Prostate gland (tissue), 2 donors: Measurements from ENCODE around the gene GDPD5. TPM values are rescaled to one million over a fixed set of nuclear protein-coding genes. Genes with fewer than 3 reads are reported as not detected.

Experiments used
- DNase-seq: peaks from one replicate; pipeline ENCODE4 v3.0.0-alpha.2; 2019; ENCODE audit warnings: low spot score
- H3K27ac ChIP-seq, 2 donors: fragments of 200-600 bp; sonication (generic); 2 replicates each; pipeline ENCODE4 v1.5.1; 2017 to 2019
- H3K27me3 ChIP-seq: fragments of 200-600 bp; sonication (generic); replicated peaks from 2 replicates; pipeline ENCODE4 v1.5.1; 2019; ENCODE audit not compliant: insufficient read depth
- H3K36me3 ChIP-seq, 2 donors: fragments of 200-600 bp; sonication (generic); 1 replicate in 1 of 2; 2 replicates in 1 of 2; pipeline versions ENCODE4 v1.5.1 to v1.8.1; 2017 to 2019
- H3K4me1 ChIP-seq: fragments of 200-600 bp; sonication (generic); replicated peaks from 2 replicates; pipeline ENCODE4 v1.5.1; 2019
- H3K4me3 ChIP-seq, 2 donors: fragments of 200-600 bp; sonication (generic); 2 replicates each; pipeline ENCODE4 v1.5.1; 2017 to 2019
- H3K9me3 ChIP-seq: fragments of 200-600 bp; sonication (generic); 2 replicates; pipeline ENCODE4 v1.5.1; 2017
- POLR2A ChIP-seq: fragments of 450-650 bp; IDR thresholded peaks from one replicate; pipeline ENCODE4 v1.6.1; 2016; ENCODE audit warnings: antibody characterized with exemption, mild to moderate bottlenecking
- POLR2AphosphoS5 ChIP-seq: sonication (generic); formaldehyde crosslinking; IDR thresholded peaks from one replicate; pipeline ENCODE4 v1.6.1; 2017; ENCODE audit warnings: antibody characterized with exemption
- WGBS: methylation state at CpG from one replicate; pipeline ENCODE4 v1.1.5; 2018; 5-methylcytosine and 5-hydroxymethylcytosine counted together
- intact Hi-C: fragments of 100-400 bp; cut with DNase I; formaldehyde crosslinking; loops from one replicate; pipeline ENCODE4 v1.14.2; 2022
- total RNA-seq, 2 donors: library from RNA; depleted of rRNA; stranded (reverse); fragments of >200 nt; gene quantifications; one replicate each; pipeline ENCODE4 v1.1.0, GENCODE V29; 2016
- TF ChIP-seq, protein P1 (sequence below), 4 experiments: fragments of 200-600 bp in 2 of 4; fragments of 450-650 bp in 2 of 4; sonication (generic) in 2 of 4; IDR thresholded peaks; 1 replicate in 3 of 4; 2 replicates in 1 of 4; pipeline ENCODE4 v1.5.1; 2016 to 2019; ENCODE audit warnings: antibody characterized with exemption in 4 of 4, mild to moderate bottlenecking in 2 of 4, moderate library complexity in 2 of 4

Gene GDPD5
- total RNA-seq, 2 donors from 2014 or later: 1.7 to 14.6 TPM

DNA sequence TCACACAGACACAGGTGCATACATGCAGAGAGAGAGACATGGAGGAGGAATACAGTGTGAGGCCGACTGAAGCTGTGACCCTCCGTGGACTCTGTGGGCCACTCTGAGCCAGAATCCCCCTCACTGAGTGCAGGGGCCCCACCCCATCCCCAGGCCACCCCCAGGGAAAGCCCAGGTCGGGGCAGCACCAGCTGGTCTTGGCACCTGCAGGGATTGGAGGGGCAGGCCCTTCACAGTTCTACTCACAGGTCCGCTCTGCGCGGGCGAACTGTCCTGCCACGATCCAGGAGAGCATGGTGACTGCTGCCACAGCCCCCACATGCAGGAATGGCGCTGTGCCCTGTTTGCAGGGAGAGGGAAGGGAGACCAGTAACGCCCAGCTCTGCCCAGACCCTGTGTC, 76.5 kb downstream of the GDPD5 start:
- no peak overlapping the region for H3K27ac ChIP-seq
- WGBS: 81% methylated on average over 10 of the region's 10 CpGs
- H3K36me3 ChIP-seq: no peaks in the 10 kb centered on the region
- H3K4me1 ChIP-seq: no peaks in the 10 kb centered on the region
- DNase-seq: no peak
- intact Hi-C loops: no loop called here
- no peak for TF ChIP-seq POLR2AphosphoS5
- TF ChIP-seq, protein P1, sequence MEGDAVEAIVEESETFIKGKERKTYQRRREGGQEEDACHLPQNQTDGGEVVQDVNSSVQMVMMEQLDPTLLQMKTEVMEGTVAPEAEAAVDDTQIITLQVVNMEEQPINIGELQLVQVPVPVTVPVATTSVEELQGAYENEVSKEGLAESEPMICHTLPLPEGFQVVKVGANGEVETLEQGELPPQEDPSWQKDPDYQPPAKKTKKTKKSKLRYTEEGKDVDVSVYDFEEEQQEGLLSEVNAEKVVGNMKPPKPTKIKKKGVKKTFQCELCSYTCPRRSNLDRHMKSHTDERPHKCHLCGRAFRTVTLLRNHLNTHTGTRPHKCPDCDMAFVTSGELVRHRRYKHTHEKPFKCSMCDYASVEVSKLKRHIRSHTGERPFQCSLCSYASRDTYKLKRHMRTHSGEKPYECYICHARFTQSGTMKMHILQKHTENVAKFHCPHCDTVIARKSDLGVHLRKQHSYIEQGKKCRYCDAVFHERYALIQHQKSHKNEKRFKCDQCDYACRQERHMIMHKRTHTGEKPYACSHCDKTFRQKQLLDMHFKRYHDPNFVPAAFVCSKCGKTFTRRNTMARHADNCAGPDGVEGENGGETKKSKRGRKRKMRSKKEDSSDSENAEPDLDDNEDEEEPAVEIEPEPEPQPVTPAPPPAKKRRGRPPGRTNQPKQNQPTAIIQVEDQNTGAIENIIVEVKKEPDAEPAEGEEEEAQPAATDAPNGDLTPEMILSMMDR (IDR thresholded peaks at IDR 0.05): no peak
- TF ChIP-seq POLR2A: no peak
- no peak overlapping the region for H3K4me3 ChIP-seq
- H3K27me3 ChIP-seq: no peaks in the 10 kb centered on the region
- H3K9me3 ChIP-seq: no peaks in the 10 kb centered on the region

DNA sequence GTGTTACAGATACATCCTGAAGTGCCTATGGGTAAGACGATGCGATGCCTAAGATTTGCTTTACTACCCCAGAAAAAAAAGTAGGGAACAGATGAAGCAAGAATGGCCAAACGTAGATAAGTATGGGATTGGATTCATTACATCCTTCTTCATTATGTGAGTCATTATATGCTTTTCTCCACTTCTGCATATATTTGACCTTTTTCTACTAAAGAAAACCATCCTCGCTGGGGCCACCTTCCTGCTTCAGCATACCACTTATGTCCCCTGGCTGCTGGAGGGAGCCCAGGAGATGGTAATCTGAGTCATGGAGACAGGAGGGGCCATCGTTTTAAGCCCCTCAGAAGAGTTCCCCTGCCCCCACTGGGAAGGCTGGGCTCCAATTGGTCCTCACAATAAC, 78.3 kb downstream of the GDPD5 start:
- no peaks in the 10 kb centered on the region for H3K4me1 ChIP-seq
- H3K4me3 ChIP-seq: no peak overlapping the region
- 68% methylated on average over 5 of the region's 5 CpGs for WGBS
- H3K36me3 ChIP-seq: no peaks in the 10 kb centered on the region
- DNase-seq: no peak
- no peak overlapping the region for H3K27ac ChIP-seq
- H3K27me3 ChIP-seq: no peaks in the 10 kb centered on the region
- H3K9me3 ChIP-seq: no peaks in the 10 kb centered on the region
- TF ChIP-seq POLR2AphosphoS5 (no peak), POLR2A (no peak)
- TF ChIP-seq, protein P1 (IDR thresholded peaks at IDR 0.05): no peak
- intact Hi-C loops: no loop called here

DNA sequence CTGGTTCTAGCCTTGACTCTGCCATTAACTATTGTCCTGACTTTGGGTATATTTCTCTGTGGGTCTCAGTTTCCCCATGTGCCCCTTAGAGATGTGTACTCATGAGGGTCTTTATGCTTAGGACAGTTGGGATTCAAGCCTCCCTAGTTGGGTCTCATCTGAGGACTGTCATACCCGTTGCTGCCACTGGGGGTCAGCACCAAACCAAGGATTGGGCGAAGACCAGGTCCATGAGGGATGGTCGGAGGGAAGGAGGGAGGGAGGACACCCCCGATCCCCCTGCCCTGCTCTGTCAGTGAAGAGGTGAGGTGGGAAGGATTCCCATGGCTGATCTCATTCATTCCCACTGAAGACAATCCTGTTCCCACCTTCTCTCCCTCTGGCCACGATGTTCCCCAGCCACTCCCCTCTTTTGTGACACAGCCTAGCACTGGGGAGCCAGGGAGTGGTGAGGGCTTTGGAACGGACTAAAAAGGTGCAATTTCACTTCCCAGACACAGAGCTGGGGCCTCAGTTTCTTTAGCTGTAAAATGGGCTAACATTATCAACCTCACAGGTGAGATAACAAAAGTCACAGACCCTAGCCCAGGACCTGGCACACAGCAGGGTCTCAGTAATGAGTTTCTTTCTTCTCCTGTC, 80.3 kb downstream of the GDPD5 start:
- no peaks in the 10 kb centered on the region for H3K9me3 ChIP-seq
- H3K36me3 ChIP-seq: no peaks in the 10 kb centered on the region
- no peaks in the 10 kb centered on the region for H3K27me3 ChIP-seq
- H3K4me3 ChIP-seq: no peak overlapping the region
- peak; percentile 64 for DNase-seq
- no peak overlapping the region for H3K27ac ChIP-seq
- TF ChIP-seq, protein P1 (IDR thresholded peaks at IDR 0.05): peak; percentile 95 to 98 (median 96)
- TF ChIP-seq POLR2A (no peak), POLR2AphosphoS5 (no peak)
- intact Hi-C loops: loop anchor here (1.0 to 2.0 kb wide), 2 partner anchors 37 to 87 kb away; no protein-coding TSS in a partner anchor
- WGBS: 6% methylated on average over 6 of the region's 6 CpGs
- H3K4me1 ChIP-seq: no peaks in the 10 kb centered on the region

DNA sequence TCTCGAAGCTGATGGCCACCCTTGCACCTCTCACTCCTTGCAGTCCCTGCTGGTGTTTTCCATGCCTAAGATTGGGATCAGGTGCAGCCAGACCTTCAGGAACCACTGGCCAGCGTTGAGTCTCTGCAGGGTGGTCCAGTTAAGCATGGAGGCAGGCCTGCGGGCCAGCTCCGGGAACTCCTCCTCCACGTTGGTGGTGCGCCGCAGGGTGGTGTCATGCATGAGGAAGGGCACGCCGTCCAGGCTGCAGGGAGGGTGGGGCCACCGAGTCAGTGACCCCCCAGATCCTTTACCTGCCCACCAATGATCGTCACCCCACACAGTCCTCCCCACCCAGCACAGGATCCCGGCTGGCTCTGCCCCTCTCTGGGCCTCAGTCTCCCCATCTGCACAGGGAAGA, 82.7 kb downstream of the GDPD5 start:
- H3K27ac ChIP-seq: no peak overlapping the region
- 81% methylated on average over 12 of the region's 12 CpGs for WGBS
- no peaks in the 10 kb centered on the region for H3K9me3 ChIP-seq
- H3K27me3 ChIP-seq: no peaks in the 10 kb centered on the region
- DNase-seq: no peak
- no peak overlapping the region for H3K4me3 ChIP-seq
- no peaks in the 10 kb centered on the region for H3K4me1 ChIP-seq
- TF ChIP-seq POLR2AphosphoS5 (no peak), POLR2A (no peak)
- TF ChIP-seq, protein P1 (IDR thresholded peaks at IDR 0.05): no peak
- H3K36me3 ChIP-seq: no peaks in the 10 kb centered on the region
- intact Hi-C loops: no loop called here

DNA sequence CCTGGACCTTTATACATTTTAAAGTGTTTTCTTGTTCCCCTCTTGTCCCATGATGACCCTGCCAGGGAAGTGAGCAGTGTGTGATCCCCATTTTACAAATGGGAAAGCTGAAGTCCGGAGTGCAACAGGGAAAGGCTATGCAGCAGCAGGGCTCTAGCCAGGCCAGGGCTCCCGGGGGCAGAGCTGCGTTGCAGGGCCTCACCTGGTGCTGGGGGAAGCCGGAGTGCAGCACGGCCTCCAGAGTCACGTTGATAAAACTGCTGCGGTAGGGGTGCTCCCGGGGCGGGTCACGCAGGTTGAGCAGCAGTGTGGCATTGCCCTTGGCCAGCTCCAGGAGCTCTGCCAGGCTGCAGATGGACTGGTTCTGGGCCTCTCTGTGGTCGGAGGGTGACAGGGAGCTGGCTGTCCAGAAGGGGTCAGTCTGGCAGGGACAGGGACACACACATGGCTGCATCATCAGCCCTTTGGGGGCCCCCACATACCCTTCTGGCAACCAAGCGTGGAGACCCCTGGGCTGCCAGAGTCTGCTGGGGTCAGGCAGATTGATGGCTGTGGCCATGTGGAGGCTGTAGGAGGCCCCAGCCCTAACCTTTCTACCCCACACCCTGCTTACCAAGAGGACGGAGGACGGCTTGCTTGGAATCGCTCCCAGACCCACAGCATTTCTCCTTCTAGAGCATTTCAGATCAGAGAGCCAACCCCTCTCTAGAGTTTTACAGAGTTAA, 83.4 kb downstream of the GDPD5 start:
- DNase-seq: no peak
- no peaks in the 10 kb centered on the region for H3K4me1 ChIP-seq
- H3K9me3 ChIP-seq: no peaks in the 10 kb centered on the region
- whole genome bisulfite sequencing: 81% methylated on average over 15 of the region's 15 CpGs
- H3K27ac ChIP-seq: no peak overlapping the region
- no peak overlapping the region for H3K4me3 ChIP-seq
- intact Hi-C loops: no loop called here
- TF ChIP-seq, protein P1 (IDR thresholded peaks at IDR 0.05): no peak
- TF ChIP-seq POLR2A: no peak
- no peak for TF ChIP-seq POLR2AphosphoS5
- no peaks in the 10 kb centered on the region for H3K36me3 ChIP-seq
- H3K27me3 ChIP-seq: no peaks in the 10 kb centered on the region
